ENCODE data around the gene LBH.

LBH gene

GRCh38 chr2:30231212-30231995 lies at the start of gene LBH:
Gene LBH, plus strand, starts transcription at chr2:30231534. Its CDS starts 205 bp downstream, at chr2:30231739.
- DNase-seq: peak; percentile 19

GRCh38 chr2:30184035-30184434 lies 47.3 kb upstream of the LBH start:
- no peak for DNase-seq

GRCh38 chr2:30185178-30185577 lies 46.2 kb upstream of the LBH start:
- no peak for DNase-seq

- DNase-seq: no peak
Measured at GRCh38 chr2:30188292-30188691, 43.0 kb upstream of the LBH start.

GRCh38 chr2:30190637-30191036 lies 40.7 kb upstream of the LBH start:
- no peak for DNase-seq

GRCh38 chr2:30191107-30191506 lies 40.2 kb upstream of the LBH start:
- no peak for DNase-seq

GRCh38 chr2:30191819-30192271 lies 39.5 kb upstream of the LBH start:
- DNase-seq: no peak

- DNase-seq: no peak
Measured at GRCh38 chr2:30192314-30192713, 39.0 kb upstream of the LBH start.

GRCh38 chr2:30193104-30193681 lies 38.1 kb upstream of the LBH start:
- DNase-seq: no peak

GRCh38 chr2:30194421-30194820 lies 36.9 kb upstream of the LBH start:
- DNase-seq: no peak

- no peak for DNase-seq
Measured at GRCh38 chr2:30195016-30195415, 36.3 kb upstream of the LBH start.

GRCh38 chr2:30197570-30198192 lies 33.7 kb upstream of the LBH start:
- DNase-seq: no peak

GRCh38 chr2:30201990-30202389 lies 29.3 kb upstream of the LBH start:
- DNase-seq: no peak

GRCh38 chr2:30203156-30203555 lies 28.2 kb upstream of the LBH start:
- no peak for DNase-seq

GRCh38 chr2:30204281-30204680 lies 27.1 kb upstream of the LBH start:
- peak; percentile 89 for DNase-seq

- DNase-seq: no peak
Measured at GRCh38 chr2:30205456-30205855, 25.9 kb upstream of the LBH start.

- no peak for DNase-seq
Measured at GRCh38 chr2:30206461-30207430, 24.6 kb upstream of the LBH start.

GRCh38 chr2:30208453-30208852 lies 22.9 kb upstream of the LBH start:
- DNase-seq: peak; percentile 83

GRCh38 chr2:30209227-30209626 lies 22.1 kb upstream of the LBH start:
- no peak for DNase-seq

GRCh38 chr2:30213326-30213725 lies 18.0 kb upstream of the LBH start:
- DNase-seq: no peak

- DNase-seq: no peak
Measured at GRCh38 chr2:30213907-30214463, 17.3 kb upstream of the LBH start.

- no peak for DNase-seq
Measured at GRCh38 chr2:30216157-30216556, 15.2 kb upstream of the LBH start.

Measured in NCI-H510A treated with DMSO at 0.1 percent for 48 hours (cell line).